H9 (cell line): Measurements from ENCODE around the gene KRT80. TPM values are rescaled to one million over a fixed set of nuclear protein-coding genes. Genes with fewer than 3 reads are reported as not detected.

Experiments used
- DNase-seq: peaks from one replicate; pipeline ENCODE4 v3.0.0-alpha.2; 2017
- H2AFZ ChIP-seq: one replicate; pipeline ENCODE4 v1.6.1; 2013; ENCODE audit warnings: mild to moderate bottlenecking, low read length, control low read depth, moderate library complexity
- H2AK5ac ChIP-seq: 2 replicates; pipeline ENCODE4 v1.6.1; 2013; ENCODE audit warnings: low read length, control low read depth, mixed read lengths; ENCODE audit not compliant: insufficient read length
- H2BK120ac ChIP-seq: one replicate; pipeline ENCODE4 v1.6.1; 2013; ENCODE audit warnings: low read depth, mild to moderate bottlenecking, low read length, control low read depth, inconsistent platforms; ENCODE audit not compliant: poor library complexity, severe bottlenecking
- H2BK12ac ChIP-seq: 2 replicates; pipeline ENCODE4 v1.6.1; 2013; ENCODE audit warnings: low read length, control low read depth, mixed read lengths, low read depth; ENCODE audit not compliant: insufficient read length
- H2BK15ac ChIP-seq: 2 replicates; pipeline ENCODE4 v1.6.1; 2013; ENCODE audit warnings: low read depth, low read length, control low read depth
- H2BK20ac ChIP-seq: one replicate; pipeline ENCODE4 v1.6.1; 2013; ENCODE audit warnings: low read depth, mild to moderate bottlenecking, low read length, control low read depth, inconsistent platforms; ENCODE audit not compliant: poor library complexity, severe bottlenecking
- H2BK5ac ChIP-seq: 2 replicates; pipeline ENCODE4 v1.6.1; 2013; ENCODE audit warnings: low read length, control low read depth, mixed read lengths; ENCODE audit not compliant: insufficient read length
- H3K14ac ChIP-seq: 2 replicates; pipeline ENCODE4 v1.6.1; 2013; ENCODE audit warnings: low read length, control low read depth; ENCODE audit not compliant: insufficient read depth
- H3K18ac ChIP-seq: 2 replicates; pipeline ENCODE4 v1.6.1; 2013; ENCODE audit warnings: low read depth, mild to moderate bottlenecking, mixed read lengths, low read length, control low read depth; ENCODE audit not compliant: insufficient read length
- H3K23ac ChIP-seq: 2 replicates; pipeline ENCODE4 v1.6.1; 2013; ENCODE audit warnings: low read length, control low read depth, mixed read lengths, low read depth; ENCODE audit not compliant: insufficient read length
- H3K23me2 ChIP-seq: 2 replicates; pipeline ENCODE4 v1.6.1; 2013; ENCODE audit warnings: low read depth, mild to moderate bottlenecking, mixed read lengths, low read length, control low read depth; ENCODE audit not compliant: insufficient read length, poor library complexity, severe bottlenecking
- H3K27ac ChIP-seq: 2 replicates; pipeline ENCODE4 v1.5.1; 2013; ENCODE audit warnings: low read length, control low read depth, mixed read lengths, low read depth; ENCODE audit not compliant: insufficient read length
- H3K27me3 ChIP-seq: 2 replicates; pipeline ENCODE4 v1.6.1; 2013; ENCODE audit warnings: low read length, control low read depth, inconsistent platforms; ENCODE audit not compliant: insufficient read depth
- H3K4ac ChIP-seq: 2 replicates; pipeline ENCODE4 v1.6.1; 2013; ENCODE audit warnings: low read depth, mild to moderate bottlenecking, control low read depth, inconsistent platforms, low read length, moderate library complexity
- H3K4me1 ChIP-seq: 2 replicates; pipeline ENCODE4 v1.6.1; 2013; ENCODE audit warnings: low read length, control low read depth, inconsistent platforms; ENCODE audit not compliant: insufficient read depth
- H3K4me2 ChIP-seq: 2 replicates; pipeline ENCODE4 v1.6.1; 2013; ENCODE audit warnings: low read length, control low read depth, mixed read lengths; ENCODE audit not compliant: insufficient read length, insufficient read depth
- H3K56ac ChIP-seq: 2 replicates; pipeline ENCODE4 v1.6.1; 2013; ENCODE audit warnings: low read depth, mild to moderate bottlenecking, mixed read lengths, low read length, control low read depth; ENCODE audit not compliant: insufficient read length
- H3K79me1 ChIP-seq: 2 replicates; pipeline ENCODE4 v1.6.1; 2013; ENCODE audit warnings: low read depth, mild to moderate bottlenecking, moderate library complexity, low read length, control low read depth, inconsistent platforms; ENCODE audit not compliant: insufficient read depth, poor library complexity, severe bottlenecking
- H3K79me2 ChIP-seq: 2 replicates; pipeline ENCODE4 v1.6.1; 2013; ENCODE audit warnings: low read length, control low read depth, inconsistent platforms; ENCODE audit not compliant: insufficient read depth
- H3K9ac ChIP-seq: 2 replicates; pipeline ENCODE4 v1.6.1; 2013; ENCODE audit warnings: low read length, control low read depth, mixed read lengths; ENCODE audit not compliant: insufficient read length; ENCODE audit errors: extremely low read depth
- H3K9me3 ChIP-seq: one replicate; pipeline ENCODE4 v1.6.1; 2013; ENCODE audit warnings: low read depth, low read length, inconsistent platforms; ENCODE audit not compliant: control insufficient read depth
- H3T11ph ChIP-seq: one replicate; pipeline ENCODE4 v1.6.1; 2013; ENCODE audit warnings: mild to moderate bottlenecking, low read length, control low read depth, inconsistent platforms
- H4K20me1 ChIP-seq: one replicate; pipeline ENCODE4 v1.6.1; 2013; ENCODE audit not compliant: control insufficient read depth, insufficient read length, insufficient read depth
- H4K5ac ChIP-seq: 2 replicates; pipeline ENCODE4 v1.6.1; 2013; ENCODE audit warnings: low read depth, mild to moderate bottlenecking, mixed read lengths, low read length, control low read depth; ENCODE audit not compliant: insufficient read length
- H4K8ac ChIP-seq: replicated peaks from 2 replicates; pipeline ENCODE4 v1.6.1; 2013; ENCODE audit warnings: low read length, control low read depth, mixed read lengths, low read depth; ENCODE audit not compliant: insufficient read length
- H4K91ac ChIP-seq: 2 replicates; pipeline ENCODE4 v1.6.1; 2013; ENCODE audit warnings: low read depth, mild to moderate bottlenecking, moderate library complexity, mixed read lengths, low read length, control low read depth; ENCODE audit not compliant: insufficient read length
- H3K27ac Mint-ChIP-seq, 3 experiments: 2 replicates in 2 of 3; 3 replicates in 1 of 3; pipeline ENCODE4 v1.8.0; 2020 to 2021; ENCODE audit warnings: mixed read lengths in 3 of 3, mild to moderate bottlenecking in 1 of 3, moderate library complexity in 1 of 3
- H3K27me3 Mint-ChIP-seq: 2 replicates; pipeline ENCODE4 v1.8.0; 2021; ENCODE audit warnings: low read depth, mild to moderate bottlenecking, moderate library complexity, mixed read lengths
- H3K36me3 Mint-ChIP-seq, 3 experiments: 2 replicates in 2 of 3; 3 replicates in 1 of 3; pipeline ENCODE4 v1.8.0; 2020 to 2021; ENCODE audit warnings: low read depth in 3 of 3, mixed read lengths in 3 of 3; ENCODE audit not compliant: insufficient read depth in 1 of 3
- H3K4me1 Mint-ChIP-seq, 2 experiments: 2 replicates each; pipeline ENCODE4 v1.8.0; 2020; ENCODE audit warnings: mixed read lengths in 2 of 2
- H3K4me3 Mint-ChIP-seq, 2 experiments: 2 replicates in 1 of 2; 3 replicates in 1 of 2; pipeline ENCODE4 v1.8.0; 2020 to 2021; ENCODE audit warnings: mild to moderate bottlenecking in 2 of 2, mixed read lengths in 2 of 2, moderate library complexity in 1 of 2
- H3K9me3 Mint-ChIP-seq, 2 experiments: 2 replicates in 1 of 2; 3 replicates in 1 of 2; pipeline ENCODE4 v1.8.0; 2020; ENCODE audit warnings: mild to moderate bottlenecking in 2 of 2, mixed read lengths in 2 of 2, moderate library complexity in 1 of 2
- WGBS: extraction: QIAGEN DNeasy Blood & Tissue Kit; methylation state at CpG from one replicate; pipeline ENCODE4 v1.1.7; 2013; ENCODE audit warnings: missing lambda C conversion rate, low lambda C conversion rate, mixed read lengths; ENCODE audit not compliant: insufficient read length; ENCODE audit errors: extremely low coverage; 5-methylcytosine and 5-hydroxymethylcytosine counted together
- total RNA-seq: library from RNA; stranded (reverse); gene quantifications from 2 replicates; pipeline ENCODE4 v1.2.1, GENCODE V29; 2021
- TF ChIP-seq, protein P1 (sequence below): fragments of 200-600 bp; sonication (generic); conservative IDR thresholded peaks from 3 replicates; pipeline ENCODE4 v1.8.0; 2021; ENCODE audit warnings: antibody characterized with exemption, mild to moderate bottlenecking

The KRT80 gene
- total RNA-seq, 1 experiment from 2014 or later = not detected

DNA sequence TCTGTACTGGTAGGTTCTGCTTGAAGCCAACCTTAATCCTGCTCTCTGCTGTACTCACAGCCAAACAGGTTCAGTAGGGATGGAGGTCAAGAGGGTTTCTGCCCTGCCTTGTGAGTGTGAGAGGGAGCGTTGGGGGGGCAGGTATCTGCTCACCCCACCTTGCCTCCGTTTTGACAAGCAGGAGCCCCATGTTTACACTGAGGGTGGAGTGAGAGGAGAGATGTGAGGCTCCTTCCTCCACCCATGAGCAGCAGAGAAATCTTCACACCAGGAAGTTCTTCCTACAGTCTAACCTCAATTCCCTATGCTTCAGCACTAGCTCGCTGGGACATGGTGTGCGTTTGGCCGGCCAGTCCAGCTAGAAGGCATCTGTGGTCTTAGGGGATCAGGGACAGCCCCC, 4.2 kb downstream of the KRT80 start:
- Histone ChIP-seq H4K5ac (no peak overlapping the region), H2AFZ (no peak overlapping the region), H3K9me3 (no peaks in the 10 kb centered on the region), H3K4me2 (no peak overlapping the region), H3K56ac (no peak overlapping the region), H2BK15ac (no peak overlapping the region), H3K18ac (no peak overlapping the region), H3K14ac (no peak overlapping the region), H3K79me2 (no peaks in the 10 kb centered on the region), H2BK120ac (no peak overlapping the region), H3K4me1 (peaks cover 2% of the 10 kb centered on the region; the same call in 1 of the 2 replicates), H2AK5ac (no peak overlapping the region), H4K91ac (no peak overlapping the region), H3K79me1 (no peaks in the 10 kb centered on the region), H3T11ph (no peak overlapping the region), H2BK5ac (no peak overlapping the region), H3K27ac (no peak overlapping the region), H3K4ac (no peak overlapping the region), H4K8ac (no peak overlapping the region), H2BK20ac (no peak overlapping the region), H4K20me1 (no peaks in the 10 kb centered on the region), H2BK12ac (no peak overlapping the region), H3K23me2 (no peaks in the 10 kb centered on the region), H3K27me3 (no peaks in the 10 kb centered on the region), H3K9ac (no peak overlapping the region), H3K23ac (no peak overlapping the region)
- Mint-ChIP-seq H3K27ac (no peak overlapping the region), H3K27me3 (peaks cover 6% of the 10 kb centered on the region), H3K36me3 (no peaks in the 10 kb centered on the region), H3K4me3 (no peak overlapping the region), H3K9me3 (no peaks in the 10 kb centered on the region; a peak in 1 of 5 replicates), H3K4me1 (peaks cover 24 to 53% of the 10 kb centered on the region in 2 experiments)
- WGBS = no CpG with 5 or more reads among the region's 5 CpGs
- TF ChIP-seq, protein P1, sequence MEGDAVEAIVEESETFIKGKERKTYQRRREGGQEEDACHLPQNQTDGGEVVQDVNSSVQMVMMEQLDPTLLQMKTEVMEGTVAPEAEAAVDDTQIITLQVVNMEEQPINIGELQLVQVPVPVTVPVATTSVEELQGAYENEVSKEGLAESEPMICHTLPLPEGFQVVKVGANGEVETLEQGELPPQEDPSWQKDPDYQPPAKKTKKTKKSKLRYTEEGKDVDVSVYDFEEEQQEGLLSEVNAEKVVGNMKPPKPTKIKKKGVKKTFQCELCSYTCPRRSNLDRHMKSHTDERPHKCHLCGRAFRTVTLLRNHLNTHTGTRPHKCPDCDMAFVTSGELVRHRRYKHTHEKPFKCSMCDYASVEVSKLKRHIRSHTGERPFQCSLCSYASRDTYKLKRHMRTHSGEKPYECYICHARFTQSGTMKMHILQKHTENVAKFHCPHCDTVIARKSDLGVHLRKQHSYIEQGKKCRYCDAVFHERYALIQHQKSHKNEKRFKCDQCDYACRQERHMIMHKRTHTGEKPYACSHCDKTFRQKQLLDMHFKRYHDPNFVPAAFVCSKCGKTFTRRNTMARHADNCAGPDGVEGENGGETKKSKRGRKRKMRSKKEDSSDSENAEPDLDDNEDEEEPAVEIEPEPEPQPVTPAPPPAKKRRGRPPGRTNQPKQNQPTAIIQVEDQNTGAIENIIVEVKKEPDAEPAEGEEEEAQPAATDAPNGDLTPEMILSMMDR = no peak
- no peak for DNase-seq
